Measurements from ENCODE around the gene PRIMPOL. TPM values are rescaled to one million over a fixed set of nuclear protein-coding genes. Genes with fewer than 3 reads are reported as not detected.

The PRIMPOL gene
- total RNA-seq, 1 experiment from 2014 or later: 9.4 TPM

DNA sequence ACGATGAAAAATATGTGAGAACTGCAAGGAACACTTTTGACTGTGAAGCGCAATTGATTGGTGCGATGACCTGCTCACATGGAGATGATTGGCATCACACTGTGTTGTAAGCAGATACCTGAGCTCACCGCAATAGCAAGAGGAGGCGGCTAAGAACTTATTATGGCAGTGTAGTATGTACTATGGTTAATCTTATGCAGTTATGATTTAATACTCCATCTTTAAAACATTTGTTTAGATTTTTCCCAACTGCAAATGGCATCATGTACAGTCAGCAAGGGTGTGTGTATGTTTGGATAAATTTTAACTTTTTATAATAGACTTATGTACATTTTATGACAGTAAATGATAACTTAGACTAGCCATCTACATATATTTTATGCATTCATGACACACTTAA is 25.5 kb downstream of the PRIMPOL start:
- H3K27ac ChIP-seq (ENCODE audit: low read length): no peak overlapping the region

DNA sequence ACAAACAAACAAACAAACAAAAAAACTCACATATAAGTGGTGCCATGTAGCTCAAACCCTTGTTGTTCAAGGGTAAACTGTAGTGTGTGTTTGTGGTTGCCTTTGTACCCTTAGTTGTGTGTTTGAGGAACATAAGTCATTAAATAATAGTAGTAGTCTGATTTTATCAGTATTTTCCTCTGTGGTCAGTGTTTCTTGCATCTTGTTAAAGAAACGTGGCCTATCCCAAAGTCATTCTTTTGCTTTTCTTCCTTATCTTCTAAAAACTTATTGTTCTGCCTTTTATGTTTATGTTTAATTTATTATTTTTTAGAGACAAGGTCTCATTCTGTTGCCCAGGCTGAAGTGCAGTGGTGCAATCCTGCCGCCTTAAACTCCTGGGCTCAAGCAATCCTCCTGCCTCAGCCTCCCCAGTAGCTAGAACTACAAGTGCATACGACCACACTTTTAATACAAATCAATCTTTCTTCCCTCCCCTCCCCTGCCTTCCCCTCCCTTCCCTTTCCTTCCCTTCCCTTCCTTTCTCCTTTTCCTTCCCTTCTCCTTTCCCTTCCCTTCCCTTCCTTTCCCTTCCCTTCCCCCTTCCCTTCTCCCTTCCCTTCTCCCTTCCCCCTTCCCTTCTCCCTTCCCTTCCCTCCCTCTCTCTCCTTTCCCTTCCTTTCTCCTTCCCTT is 26.4 kb downstream of the PRIMPOL start:
- H3K27ac ChIP-seq (ENCODE audit: low read length): no peak overlapping the region
- no peaks in the 10 kb centered on the region for H3K4me1 ChIP-seq (ENCODE audit: insufficient read depth, low read length)
- H3K9me3 ChIP-seq (ENCODE audit: low read length): no peaks in the 10 kb centered on the region
- no peaks in the 10 kb centered on the region for H4K20me1 ChIP-seq (ENCODE audit: low read length)
- POLR2A ChIA-PET (ENCODE audit: unreplicated experiment): no interaction called here
- H3K79me2 ChIP-seq (ENCODE audit: low read length): no peaks in the 10 kb centered on the region
- no peaks in the 10 kb centered on the region; the same call in 1 of the 2 replicates for H3K36me3 ChIP-seq (ENCODE audit: low read depth, low read length)
- H3K9me2 ChIP-seq (replicated peaks; ENCODE audit: low read length): no peaks in the 10 kb centered on the region
- no peaks in the 10 kb centered on the region for H3F3A ChIP-seq (ENCODE audit: low read length, unreplicated experiment)
- intact Hi-C loops (cut with micrococcal nuclease): no loop called here
- CTCF ChIA-PET: no interaction called here
- H3K27me3 ChIP-seq (ENCODE audit: low read length): no peaks in the 10 kb centered on the region
- no peak overlapping the region for H2AFZ ChIP-seq (ENCODE audit: low read length)
- DNase-seq: no peak
- ATAC-seq: no peak
- BruUV-seq (replicated peaks): no TSS peak
- H3K4me2 ChIP-seq (ENCODE audit: low read length): no peak overlapping the region
- TF ChIP-seq EZH2phosphoT487 (IDR thresholded peaks at IDR 0.05; ENCODE audit: borderline replicate concordance, low read length) (no peak), EZH2 (IDR thresholded peaks at IDR 0.05; ENCODE audit: low read length, unreplicated experiment) (no peak)
- TF ChIP-seq, protein P1, sequence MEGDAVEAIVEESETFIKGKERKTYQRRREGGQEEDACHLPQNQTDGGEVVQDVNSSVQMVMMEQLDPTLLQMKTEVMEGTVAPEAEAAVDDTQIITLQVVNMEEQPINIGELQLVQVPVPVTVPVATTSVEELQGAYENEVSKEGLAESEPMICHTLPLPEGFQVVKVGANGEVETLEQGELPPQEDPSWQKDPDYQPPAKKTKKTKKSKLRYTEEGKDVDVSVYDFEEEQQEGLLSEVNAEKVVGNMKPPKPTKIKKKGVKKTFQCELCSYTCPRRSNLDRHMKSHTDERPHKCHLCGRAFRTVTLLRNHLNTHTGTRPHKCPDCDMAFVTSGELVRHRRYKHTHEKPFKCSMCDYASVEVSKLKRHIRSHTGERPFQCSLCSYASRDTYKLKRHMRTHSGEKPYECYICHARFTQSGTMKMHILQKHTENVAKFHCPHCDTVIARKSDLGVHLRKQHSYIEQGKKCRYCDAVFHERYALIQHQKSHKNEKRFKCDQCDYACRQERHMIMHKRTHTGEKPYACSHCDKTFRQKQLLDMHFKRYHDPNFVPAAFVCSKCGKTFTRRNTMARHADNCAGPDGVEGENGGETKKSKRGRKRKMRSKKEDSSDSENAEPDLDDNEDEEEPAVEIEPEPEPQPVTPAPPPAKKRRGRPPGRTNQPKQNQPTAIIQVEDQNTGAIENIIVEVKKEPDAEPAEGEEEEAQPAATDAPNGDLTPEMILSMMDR (conservative IDR thresholded peaks at IDR 0.05; ENCODE audit: low read depth, low read length): no peak
- H3K9ac ChIP-seq (ENCODE audit: low read length): no peak overlapping the region
- no peak overlapping the region for H3K4me3 ChIP-seq (ENCODE audit: low read length)

More for the DNA sequence above, 25.5 kb downstream of the PRIMPOL start:
- Histone ChIP-seq H3F3A (ENCODE audit: low read length, unreplicated experiment) (no peaks in the 10 kb centered on the region), H3K79me2 (ENCODE audit: low read length) (no peaks in the 10 kb centered on the region), H3K9me3 (ENCODE audit: low read length) (no peaks in the 10 kb centered on the region), H3K9ac (ENCODE audit: low read length) (no peak overlapping the region), H3K27me3 (ENCODE audit: low read length) (no peaks in the 10 kb centered on the region), H2AFZ (ENCODE audit: low read length) (no peak overlapping the region), H3K36me3 (ENCODE audit: low read depth, low read length) (no peaks in the 10 kb centered on the region; the same call in 1 of the 2 replicates), H4K20me1 (ENCODE audit: low read length) (no peaks in the 10 kb centered on the region), H3K9me2 (replicated peaks; ENCODE audit: low read length) (no peaks in the 10 kb centered on the region), H3K4me1 (ENCODE audit: insufficient read depth, low read length) (no peaks in the 10 kb centered on the region), H3K4me2 (ENCODE audit: low read length) (no peak overlapping the region), H3K4me3 (ENCODE audit: low read length) (no peak overlapping the region)
- CTCF ChIA-PET: no interaction called here
- no TSS peak for BruUV-seq (replicated peaks)
- POLR2A ChIA-PET (ENCODE audit: unreplicated experiment): no interaction called here
- no peak for DNase-seq
- intact Hi-C loops (cut with micrococcal nuclease): no loop called here
- no peak for ATAC-seq
- TF ChIP-seq, protein P1 (conservative IDR thresholded peaks at IDR 0.05; ENCODE audit: low read depth, low read length): no peak
- TF ChIP-seq EZH2 (IDR thresholded peaks at IDR 0.05; ENCODE audit: low read length, unreplicated experiment) (no peak), EZH2phosphoT487 (IDR thresholded peaks at IDR 0.05; ENCODE audit: borderline replicate concordance, low read length) (no peak)

DNA sequence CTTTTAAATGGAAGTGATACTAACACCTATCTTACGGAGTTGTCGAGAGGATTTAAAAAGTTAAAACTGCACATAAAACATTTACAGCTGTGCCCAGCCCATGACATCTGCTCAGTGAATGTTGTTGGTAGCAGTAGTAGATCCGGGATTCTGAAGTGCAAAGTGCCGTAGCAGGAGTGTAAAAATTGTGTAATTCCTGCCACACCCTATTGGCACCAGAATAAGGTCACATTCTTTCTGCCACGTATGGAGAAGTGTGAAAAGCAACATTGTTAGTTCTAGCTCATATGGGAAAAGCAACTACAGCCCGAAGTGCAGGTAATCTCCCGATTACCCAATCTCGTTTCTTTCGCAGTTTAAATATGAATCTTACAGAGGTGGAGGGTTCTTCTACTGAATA is 31.2 kb downstream of the PRIMPOL start:
- CTCF ChIA-PET: no interaction called here
- no TSS peak for BruUV-seq (replicated peaks)
- H3K9me2 ChIP-seq (replicated peaks; ENCODE audit: low read length): no peaks in the 10 kb centered on the region
- ATAC-seq: no peak
- no peak overlapping the region for H3K4me3 ChIP-seq (ENCODE audit: low read length)
- TF ChIP-seq, protein P1 (conservative IDR thresholded peaks at IDR 0.05; ENCODE audit: low read depth, low read length): no peak
- TF ChIP-seq EZH2phosphoT487 (IDR thresholded peaks at IDR 0.05; ENCODE audit: borderline replicate concordance, low read length) (no peak), EZH2 (IDR thresholded peaks at IDR 0.05; ENCODE audit: low read length, unreplicated experiment) (no peak)
- intact Hi-C loops (cut with micrococcal nuclease): no loop called here
- H3K4me1 ChIP-seq (ENCODE audit: insufficient read depth, low read length): no peaks in the 10 kb centered on the region
- H3K9me3 ChIP-seq (ENCODE audit: low read length): no peaks in the 10 kb centered on the region
- H3F3A ChIP-seq (ENCODE audit: low read length, unreplicated experiment): no peaks in the 10 kb centered on the region
- H3K9ac ChIP-seq (ENCODE audit: low read length): no peak overlapping the region
- no peaks in the 10 kb centered on the region for H3K36me3 ChIP-seq (ENCODE audit: low read depth, low read length)
- DNase-seq: no peak
- no peaks in the 10 kb centered on the region for H3K27me3 ChIP-seq (ENCODE audit: low read length)
- POLR2A ChIA-PET (ENCODE audit: unreplicated experiment): no interaction called here
- H3K79me2 ChIP-seq (ENCODE audit: low read length): no peaks in the 10 kb centered on the region
- no peak overlapping the region for H3K4me2 ChIP-seq (ENCODE audit: low read length)
- H2AFZ ChIP-seq (ENCODE audit: low read length): no peak overlapping the region
- no peak overlapping the region for H3K27ac ChIP-seq (ENCODE audit: low read length)
- no peaks in the 10 kb centered on the region for H4K20me1 ChIP-seq (ENCODE audit: low read length)
